GM13977 (cell line): Measurements from ENCODE around the gene CTSH.
"Not testable (repeated sequence)": the region's sequence is repeated elsewhere in the genome, so short reads cannot be mapped to it uniquely, and the experiment has no call there.

Experiments
- DNase-seq: peaks from one replicate; pipeline ENCODE4 v3.0.0; 2012; ENCODE audit warnings: low spot score
- CTCF ChIP-seq: IDR thresholded peaks from 2 replicates; pipeline ENCODE4 v1.5.1; 2012; ENCODE audit warnings: mild to moderate bottlenecking, control low read depth; ENCODE audit not compliant: insufficient read depth; ENCODE audit errors: extremely low read depth, missing control alignments
- in situ Hi-C: fragments of 300-500 bp; cut with MboI; formaldehyde crosslinking; loops from one replicate; pipeline ENCODE4 v1.12.0; 2022; ENCODE audit warnings: low sequenced_read_pairs, low pct_unique_long_range_greater_than_20kb, mixed read lengths, inconsistent platforms; ENCODE audit not compliant: unreplicated experiment

The CTSH gene

GRCh38 chr15:78872155-78872971, 72.5 kb downstream of the CTSH start, which contains the start of gene MORF4L1:
MORF4L1 (plus strand) TSS chr15:78872890; CDS start chr15:78873018, 128 bp downstream.
- peak; percentile 96 for DNase-seq
- in situ Hi-C loops, result no loop called here

DNA sequence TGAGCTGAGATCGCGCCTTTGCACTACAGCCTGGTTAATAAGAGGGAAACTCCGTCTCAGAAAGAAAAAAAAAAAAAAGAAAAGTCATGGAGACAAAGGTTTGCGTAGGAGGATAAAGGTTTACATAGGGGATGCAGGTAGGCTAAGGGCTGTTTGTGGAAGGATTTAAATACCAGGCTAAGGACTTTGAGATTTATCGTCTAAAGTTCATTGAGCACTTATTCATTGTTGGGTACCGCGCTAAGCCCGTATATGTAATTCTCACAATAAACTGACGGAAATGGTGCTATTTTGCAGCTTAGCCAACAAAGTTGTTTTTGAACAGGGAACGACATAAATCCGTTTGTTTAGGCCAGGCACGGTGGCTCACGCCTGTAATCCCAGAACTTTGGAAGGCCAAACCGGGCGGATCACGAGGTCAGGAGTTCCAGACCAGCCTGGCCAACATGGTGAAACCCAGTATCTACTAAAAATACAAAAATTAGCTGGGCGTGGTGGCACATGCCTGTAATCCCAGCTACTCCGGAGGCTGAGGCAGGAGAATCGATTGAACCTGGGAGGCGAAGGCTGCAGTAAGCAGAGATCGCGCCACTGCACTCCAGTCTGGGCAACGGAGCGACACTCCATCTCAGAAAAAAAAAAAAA, 73.2 kb downstream of the CTSH start:
- in situ Hi-C loops, DNase-seq: not testable (repeated sequence)

More at GRCh38 chr15:78872155-78872971, 72.5 kb downstream of the CTSH start, which contains the start of gene MORF4L1:
- no peak for TF ChIP-seq CTCF
